Activated naive CD8-positive, alpha-beta T cell treated with anti-CD3 and anti-CD28 coated beads for 36 hours (primary cell): Measurements from ENCODE around the gene NOTCH1. TPM values are rescaled to one million over a fixed set of nuclear protein-coding genes. Genes with fewer than 3 reads are reported as not detected.
A peak's percentile ranks its signal among the peaks of the same experiment; 100 is the strongest.

Source experiments
- DNase-seq: peaks from one replicate; pipeline ENCODE4 v3.0.0; 2021
- H3K27ac Mint-ChIP-seq: one replicate; pipeline ENCODE4 v1.8.0; 2022; ENCODE audit warnings: mild to moderate bottlenecking, moderate library complexity, mixed read lengths
- H3K27me3 Mint-ChIP-seq: one replicate; pipeline ENCODE4 v1.8.0; 2022; ENCODE audit warnings: mild to moderate bottlenecking, mixed read lengths
- H3K36me3 Mint-ChIP-seq: one replicate; pipeline ENCODE4 v1.8.0; 2021; ENCODE audit warnings: mild to moderate bottlenecking, mixed read lengths
- H3K4me1 Mint-ChIP-seq: one replicate; pipeline ENCODE4 v1.8.0; 2021; ENCODE audit warnings: mixed read lengths
- H3K4me3 Mint-ChIP-seq: one replicate; pipeline ENCODE4 v1.8.0; 2022; ENCODE audit warnings: mild to moderate bottlenecking, moderate library complexity, mixed read lengths
- H3K9me3 Mint-ChIP-seq: one replicate; pipeline ENCODE4 v1.8.0; 2022; ENCODE audit warnings: mixed read lengths
- total RNA-seq, 2 experiments: library from RNA; stranded (reverse); gene quantifications; one replicate each; pipeline ENCODE4 v1.2.3, GENCODE V29; 2021

Gene NOTCH1
- total RNA-seq, 2 experiments from 2014 or later = 48.2 to 51.6 TPM

DNA sequence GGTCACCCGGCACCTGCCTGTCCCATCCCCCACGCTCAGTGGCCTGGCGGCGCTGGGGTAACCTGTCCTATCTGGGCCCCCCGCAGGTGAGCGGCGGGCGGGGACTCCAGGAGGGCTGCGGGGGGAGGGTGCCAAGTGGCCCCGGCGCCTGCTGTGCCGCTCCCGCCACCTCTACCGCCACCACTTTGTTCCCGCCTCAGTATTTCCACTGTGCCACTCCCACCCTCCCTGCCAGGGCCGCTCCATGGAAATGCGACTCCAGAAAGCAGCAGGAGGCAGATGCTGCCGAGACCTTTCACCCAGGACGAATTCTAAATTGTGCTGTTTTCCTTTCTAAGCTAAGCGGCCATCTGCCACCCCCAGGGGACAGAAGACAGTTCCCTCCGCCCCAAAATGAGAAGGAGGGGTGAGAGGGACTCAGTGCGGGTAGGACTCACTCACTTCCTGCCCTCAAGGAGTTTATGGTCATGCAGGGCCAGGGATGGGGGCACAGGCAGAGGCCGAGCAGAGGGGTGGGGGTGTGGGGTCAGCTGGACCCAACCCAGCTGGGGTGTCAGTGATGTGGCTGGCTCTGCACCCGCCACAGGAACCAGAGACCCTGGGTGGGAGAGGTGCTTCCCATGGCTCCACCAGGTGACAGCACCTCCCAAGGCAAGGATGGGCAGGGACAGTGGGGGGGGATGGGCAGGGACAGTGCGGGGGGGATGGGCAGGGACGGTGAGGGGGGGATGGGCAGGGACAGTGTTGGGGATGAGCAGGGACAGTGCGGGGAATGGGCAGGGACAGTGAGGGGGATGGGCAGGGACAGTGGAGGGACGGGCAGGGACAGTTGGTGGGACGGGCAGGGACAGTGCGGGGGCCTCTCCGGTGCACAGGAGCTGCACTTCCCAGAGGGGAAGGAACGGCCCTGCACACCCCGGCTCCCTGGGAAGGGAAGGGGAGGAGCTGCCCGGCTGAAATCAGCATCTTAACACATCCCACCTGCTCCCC lies 17.8 kb downstream of the NOTCH1 start:
- Mint-ChIP-seq H3K27ac (peak overlapping the region; percentile 63), H3K4me1 (peaks cover 18% of the 10 kb centered on the region), H3K9me3 (no peaks in the 10 kb centered on the region), H3K36me3 (peaks cover 9% of the 10 kb centered on the region), H3K4me3 (no peak overlapping the region), H3K27me3 (no peaks in the 10 kb centered on the region)
- no peak for DNase-seq

GRCh38 chr9:136527131-136527530 lies 18.7 kb downstream of the NOTCH1 start:
- Mint-ChIP-seq H3K9me3 (no peaks in the 10 kb centered on the region), H3K27ac (no peak overlapping the region), H3K4me3 (no peak overlapping the region), H3K36me3 (peaks cover 4% of the 10 kb centered on the region), H3K27me3 (no peaks in the 10 kb centered on the region), H3K4me1 (peaks cover 13% of the 10 kb centered on the region)
- no peak for DNase-seq

DNA sequence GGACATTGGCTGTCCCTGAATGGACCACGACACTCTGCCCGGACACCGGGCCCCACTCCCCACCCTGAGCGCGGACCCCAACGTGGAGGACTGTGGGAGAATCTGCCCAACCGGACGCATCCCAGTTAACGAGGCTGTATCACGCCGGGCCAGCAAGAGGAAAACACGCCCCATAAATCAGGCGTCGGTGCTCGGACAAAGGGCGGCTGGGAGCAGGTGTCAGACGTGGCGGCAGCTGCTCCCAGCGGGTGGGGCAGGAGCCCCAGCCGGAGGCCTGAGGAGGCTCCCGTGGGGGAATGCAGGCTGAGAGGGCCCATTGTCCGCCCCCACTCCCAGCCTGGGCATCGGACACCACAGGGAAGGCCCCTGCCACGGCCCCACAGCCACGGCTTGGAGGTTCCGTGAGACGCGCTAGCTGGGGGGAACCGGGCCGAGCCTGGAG lies 19.2 kb downstream of the NOTCH1 start:
- Mint-ChIP-seq H3K4me3 (no peak overlapping the region), H3K36me3 (peaks cover 3% of the 10 kb centered on the region), H3K4me1 (peaks cover 11% of the 10 kb centered on the region), H3K27ac (no peak overlapping the region), H3K27me3 (no peaks in the 10 kb centered on the region), H3K9me3 (no peaks in the 10 kb centered on the region)
- no peak for DNase-seq

DNA sequence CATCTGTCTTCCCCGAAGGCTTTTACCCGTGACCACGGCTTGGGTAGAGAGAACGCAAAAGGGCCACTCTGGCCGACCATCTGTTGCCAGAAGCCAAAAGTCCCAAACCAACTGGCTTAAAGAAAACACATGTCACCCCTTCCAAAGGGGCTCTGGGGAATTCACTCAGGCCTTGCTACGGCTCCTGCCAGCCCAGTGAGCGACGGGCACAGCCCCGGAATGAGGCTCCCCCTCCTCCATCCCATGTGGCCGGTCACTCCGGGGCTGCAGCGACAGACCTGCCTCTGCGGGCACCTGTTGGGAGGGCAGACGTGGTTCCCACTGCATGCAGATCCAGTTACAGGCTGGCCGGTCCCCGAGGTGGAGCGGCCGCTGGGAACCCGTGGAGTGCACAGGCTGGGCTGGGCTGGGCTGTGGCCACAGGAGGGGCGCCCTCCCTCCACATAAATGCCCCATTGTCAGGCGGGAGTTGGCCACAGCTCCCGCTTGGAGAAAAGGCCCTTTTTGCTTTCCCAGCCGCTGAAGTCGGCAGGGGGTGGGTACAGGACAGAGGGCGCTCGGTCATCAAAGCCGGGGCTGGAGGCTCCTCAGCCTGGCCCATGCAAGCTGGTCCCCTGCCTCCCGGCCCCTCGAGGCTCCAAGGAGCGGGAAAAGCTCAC lies 19.9 kb downstream of the NOTCH1 start:
- H3K4me1 Mint-ChIP-seq = peaks cover 9% of the 10 kb centered on the region
- peaks cover 2% of the 10 kb centered on the region for H3K36me3 Mint-ChIP-seq
- no peaks in the 10 kb centered on the region for H3K9me3 Mint-ChIP-seq
- H3K27me3 Mint-ChIP-seq = no peaks in the 10 kb centered on the region
- H3K27ac Mint-ChIP-seq = no peak overlapping the region
- H3K4me3 Mint-ChIP-seq = no peak overlapping the region
- DNase-seq = no peak

- Mint-ChIP-seq H3K27ac (no peak overlapping the region), H3K4me3 (no peak overlapping the region), H3K9me3 (no peaks in the 10 kb centered on the region), H3K27me3 (no peaks in the 10 kb centered on the region), H3K36me3 (peaks cover 2% of the 10 kb centered on the region), H3K4me1 (peaks cover 4% of the 10 kb centered on the region)
- no peak for DNase-seq
Measured at GRCh38 chr9:136525207-136525606, 20.6 kb downstream of the NOTCH1 start.

DNA sequence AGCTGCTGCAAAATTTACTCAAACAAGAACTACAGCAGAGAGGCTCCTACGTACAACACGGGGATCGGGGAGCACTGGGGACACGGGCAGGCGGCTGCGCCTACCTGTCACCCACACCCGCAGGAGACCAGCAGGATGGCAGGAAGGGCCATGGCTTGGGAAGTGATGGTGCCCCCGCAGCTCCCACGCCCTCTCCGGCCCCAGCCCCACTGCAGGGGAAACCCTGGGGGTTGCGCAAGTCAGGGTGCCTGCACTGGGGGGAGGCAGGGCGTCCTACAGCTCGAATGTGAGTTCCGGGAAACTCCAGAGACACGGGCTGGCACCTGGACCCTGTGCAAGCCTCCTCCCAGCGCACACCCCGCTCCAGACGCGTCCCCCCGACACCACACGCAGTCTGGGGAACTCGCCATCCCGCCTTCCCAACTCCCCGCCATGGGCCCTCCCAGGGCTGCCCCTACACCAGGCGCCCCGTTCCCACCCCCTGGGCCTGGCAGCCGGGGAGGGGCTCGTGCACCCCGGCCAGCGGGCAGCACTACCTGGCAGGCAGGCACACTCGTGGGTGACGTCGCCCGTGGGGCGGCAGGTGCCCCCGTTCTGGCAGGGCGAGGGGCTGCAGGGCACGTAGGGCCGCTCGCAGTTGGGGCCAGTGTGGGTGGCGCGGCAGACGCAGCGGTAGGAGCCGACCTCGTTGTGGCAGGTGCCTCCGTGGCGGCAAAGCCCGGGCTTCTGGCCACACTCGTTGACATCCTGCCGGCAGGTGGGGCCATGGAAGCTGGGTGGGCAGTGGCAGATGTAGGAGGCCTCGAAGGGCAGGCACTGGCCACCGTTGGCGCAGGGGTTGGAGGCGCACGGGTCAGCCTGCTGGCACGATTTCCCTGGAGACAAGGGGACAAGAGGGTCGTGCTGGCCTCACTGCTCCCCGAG lies 23.3 kb downstream of the NOTCH1 start:
- H3K4me1 Mint-ChIP-seq = no peaks in the 10 kb centered on the region
- no peak overlapping the region for H3K4me3 Mint-ChIP-seq
- H3K27ac Mint-ChIP-seq = no peak overlapping the region
- H3K9me3 Mint-ChIP-seq = no peaks in the 10 kb centered on the region
- no peak for DNase-seq
- no peaks in the 10 kb centered on the region for H3K36me3 Mint-ChIP-seq
- no peaks in the 10 kb centered on the region for H3K27me3 Mint-ChIP-seq

DNA sequence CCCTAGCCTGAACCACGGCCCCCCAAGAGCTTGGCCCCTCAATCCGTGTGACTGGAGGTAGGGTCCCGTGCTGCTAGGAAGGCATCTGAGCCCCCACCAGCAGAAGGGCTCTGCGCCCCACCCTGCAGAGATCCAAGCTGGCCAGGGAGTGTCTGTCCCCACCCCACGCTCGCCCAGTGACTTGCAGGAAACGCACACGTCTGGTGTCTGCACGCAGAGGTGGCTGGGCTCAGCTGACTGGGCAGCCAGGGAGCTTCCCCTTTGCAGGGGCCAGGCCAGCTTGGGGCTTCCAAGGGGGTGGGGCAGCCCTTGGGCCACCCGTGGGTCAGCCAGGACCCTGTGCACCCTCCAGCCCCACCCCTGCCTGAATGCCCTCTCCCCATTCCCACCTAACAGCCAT lies 24.3 kb downstream of the NOTCH1 start:
- Mint-ChIP-seq H3K27ac (no peak overlapping the region), H3K4me1 (no peaks in the 10 kb centered on the region), H3K9me3 (no peaks in the 10 kb centered on the region), H3K27me3 (no peaks in the 10 kb centered on the region), H3K36me3 (no peaks in the 10 kb centered on the region), H3K4me3 (no peak overlapping the region)
- no peak for DNase-seq

DNA sequence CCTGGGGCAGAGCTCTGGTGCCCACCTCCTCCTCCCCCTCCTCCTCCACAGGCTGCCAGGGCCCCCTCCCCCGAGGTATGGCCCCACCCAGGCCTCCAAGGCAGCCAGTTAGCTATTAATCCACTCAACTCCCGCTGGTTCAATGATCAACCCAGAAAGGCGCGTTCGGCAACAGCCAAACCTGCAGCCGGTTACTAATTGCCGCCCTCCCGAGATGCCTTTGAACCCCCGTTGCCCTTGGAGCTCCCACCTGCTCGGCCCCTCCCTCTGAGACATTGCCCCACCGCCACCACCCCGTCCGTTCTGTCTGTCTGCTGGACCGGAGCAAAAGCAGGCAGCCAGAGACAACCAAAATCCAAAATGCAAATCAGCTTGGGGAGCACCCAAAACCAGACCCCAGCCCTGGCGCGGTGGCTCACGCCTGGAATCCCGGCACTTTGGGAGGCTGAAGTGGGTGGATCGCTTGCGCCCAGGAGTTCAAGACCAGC lies 25.8 kb downstream of the NOTCH1 start:
- Mint-ChIP-seq H3K36me3 (no peaks in the 10 kb centered on the region), H3K4me3 (no peak overlapping the region), H3K9me3 (no peaks in the 10 kb centered on the region), H3K27ac (no peak overlapping the region), H3K27me3 (no peaks in the 10 kb centered on the region), H3K4me1 (no peaks in the 10 kb centered on the region)
- DNase-seq = no peak

DNA sequence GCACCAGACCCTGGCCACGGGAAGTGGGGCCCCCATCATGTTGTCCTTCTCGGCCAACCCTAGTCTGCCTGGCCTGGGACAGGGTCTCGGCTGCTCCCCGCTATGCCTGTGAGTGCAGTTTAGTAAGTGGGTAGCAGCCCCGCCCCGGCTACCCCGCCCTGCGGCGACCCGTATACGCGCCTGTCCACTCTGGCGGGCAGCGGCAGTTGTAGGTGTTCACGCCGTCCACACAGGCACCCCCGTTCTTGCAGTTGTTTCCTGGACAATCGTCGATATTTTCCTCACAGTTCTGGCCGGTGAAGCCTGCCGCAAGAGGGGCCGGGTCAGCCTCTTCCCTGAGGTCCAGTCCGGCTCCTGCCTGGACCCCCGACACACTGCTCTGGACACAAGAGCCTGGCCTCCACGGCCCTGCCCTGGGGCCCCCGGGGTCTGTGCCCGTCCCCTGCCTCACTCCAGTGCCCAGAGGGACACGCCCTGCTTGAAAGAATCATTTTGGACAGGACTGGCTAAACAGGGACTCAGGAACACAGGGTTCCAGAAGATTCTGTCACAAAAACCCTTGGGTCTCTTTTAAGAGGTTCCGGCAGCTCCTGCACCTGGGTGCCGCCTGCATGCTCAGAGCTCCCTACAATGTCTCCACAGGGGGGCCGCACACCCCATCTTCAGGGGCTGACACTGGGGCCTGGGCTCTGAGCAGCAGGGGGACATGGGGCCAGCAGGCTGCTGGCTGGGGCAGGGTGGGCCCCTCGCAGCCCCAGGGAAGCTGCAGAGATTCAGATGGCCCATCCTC lies 26.4 kb downstream of the NOTCH1 start:
- Mint-ChIP-seq H3K4me3 (no peak overlapping the region), H3K4me1 (no peaks in the 10 kb centered on the region), H3K9me3 (no peaks in the 10 kb centered on the region), H3K27me3 (no peaks in the 10 kb centered on the region), H3K27ac (no peak overlapping the region), H3K36me3 (peaks cover 3% of the 10 kb centered on the region)
- no peak for DNase-seq

DNA sequence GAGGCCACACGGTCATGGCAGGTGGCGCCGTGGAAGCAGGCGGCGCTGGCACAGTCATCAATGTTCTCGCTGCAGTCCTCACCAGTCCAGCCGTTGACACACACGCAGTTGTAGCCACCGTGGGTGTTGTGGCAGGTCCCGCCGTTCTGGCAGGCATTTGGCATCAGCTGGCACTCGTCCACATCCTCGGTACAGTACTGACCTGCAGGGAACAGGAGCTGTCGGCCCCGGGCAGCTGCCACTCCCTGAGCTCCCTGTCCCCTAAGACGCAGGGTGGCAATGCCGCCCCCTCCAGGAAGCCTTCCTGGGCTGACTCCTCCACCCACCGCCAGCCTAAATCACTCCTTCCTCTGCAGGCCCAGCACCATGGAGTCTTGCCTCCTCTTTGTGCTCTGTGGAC lies 27.2 kb downstream of the NOTCH1 start:
- Mint-ChIP-seq H3K36me3 (peaks cover 3% of the 10 kb centered on the region), H3K27ac (no peak overlapping the region), H3K9me3 (no peaks in the 10 kb centered on the region), H3K27me3 (no peaks in the 10 kb centered on the region), H3K4me3 (no peak overlapping the region), H3K4me1 (no peaks in the 10 kb centered on the region)
- no peak for DNase-seq

GRCh38 chr9:136517950-136518349 lies 27.9 kb downstream of the NOTCH1 start:
- no peak overlapping the region for H3K27ac Mint-ChIP-seq
- no peak overlapping the region for H3K4me3 Mint-ChIP-seq
- DNase-seq = no peak
- H3K9me3 Mint-ChIP-seq = no peaks in the 10 kb centered on the region
- H3K4me1 Mint-ChIP-seq = no peaks in the 10 kb centered on the region
- peaks cover 7% of the 10 kb centered on the region for H3K36me3 Mint-ChIP-seq
- no peaks in the 10 kb centered on the region for H3K27me3 Mint-ChIP-seq

DNA sequence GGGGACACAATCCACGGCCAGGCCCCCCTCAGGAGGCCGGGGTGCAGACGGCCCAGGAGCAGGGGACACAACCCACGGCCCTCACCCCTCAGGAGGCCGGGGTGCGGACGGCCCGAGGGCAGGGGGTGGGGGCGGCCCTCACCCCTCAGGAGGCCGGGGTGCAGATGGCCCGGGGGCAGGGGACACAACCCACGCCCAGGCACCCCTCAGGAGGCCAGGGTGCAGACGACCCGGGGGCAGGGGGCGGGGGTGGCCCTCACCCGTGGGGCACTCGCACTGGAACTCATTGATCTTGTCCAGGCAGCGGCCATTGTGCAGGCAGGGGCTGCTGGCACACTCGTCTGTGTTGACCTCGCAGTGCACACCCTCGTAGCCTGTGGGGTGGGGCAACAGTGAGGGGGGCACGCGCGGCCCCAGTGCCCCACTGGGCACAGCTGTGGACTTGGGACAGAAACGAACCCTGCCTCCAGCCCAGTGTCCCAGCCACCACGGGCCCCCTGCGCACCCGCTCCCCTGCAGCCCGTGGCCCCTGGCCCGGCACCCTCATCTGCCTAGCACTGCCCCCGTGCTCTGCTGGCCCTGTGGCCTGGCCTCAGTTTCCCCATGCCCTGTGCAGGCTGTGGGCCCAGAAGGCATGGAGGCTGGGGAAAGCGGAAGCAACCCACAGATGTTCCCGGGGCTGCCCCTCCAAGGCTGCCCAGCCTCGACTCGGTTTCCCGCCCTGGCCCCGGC lies 28.7 kb downstream of the NOTCH1 start:
- Mint-ChIP-seq H3K27ac (no peak overlapping the region), H3K27me3 (no peaks in the 10 kb centered on the region), H3K36me3 (peaks cover 7% of the 10 kb centered on the region), H3K4me3 (no peak overlapping the region), H3K9me3 (no peaks in the 10 kb centered on the region), H3K4me1 (no peaks in the 10 kb centered on the region)
- no peak for DNase-seq

DNA sequence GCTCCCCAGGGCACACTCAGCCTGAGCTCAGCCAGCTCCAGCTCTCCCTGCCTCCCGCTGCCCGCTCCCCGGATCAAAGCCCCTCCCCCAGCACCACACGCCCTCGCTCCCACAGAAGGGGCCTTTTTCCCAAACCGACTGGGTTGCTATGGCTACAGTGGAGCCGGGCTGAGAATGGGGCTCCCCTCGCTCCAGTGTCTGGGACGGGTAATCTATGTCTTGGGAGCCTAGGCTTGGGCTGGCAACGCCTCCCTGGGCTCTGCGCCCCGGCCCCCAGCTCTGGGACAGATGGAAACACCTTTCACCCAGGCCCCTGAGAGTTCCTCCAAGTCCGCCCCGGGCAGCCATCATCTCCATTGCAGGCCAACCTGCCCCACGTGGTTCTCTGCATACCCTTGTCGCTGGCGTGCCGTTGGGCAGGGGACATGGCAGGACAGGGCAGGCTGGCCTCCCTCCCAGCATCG lies 29.6 kb downstream of the NOTCH1 start:
- H3K9me3 Mint-ChIP-seq = no peaks in the 10 kb centered on the region
- H3K27ac Mint-ChIP-seq = no peak overlapping the region
- no peaks in the 10 kb centered on the region for H3K27me3 Mint-ChIP-seq
- DNase-seq = no peak
- H3K36me3 Mint-ChIP-seq = peaks cover 7% of the 10 kb centered on the region
- no peaks in the 10 kb centered on the region for H3K4me1 Mint-ChIP-seq
- no peak overlapping the region for H3K4me3 Mint-ChIP-seq
